HL-60 (cell line): ENCODE measurements around the gene TNIP3.

Source experiments
- DNase-seq, 2 experiments: peaks; one replicate each; pipeline ENCODE4 v3.0.0-alpha.2; 2010 to 2020; ENCODE audit warnings: low read depth in 1 of 2, low spot score in 1 of 2
- H3K27ac ChIP-seq: fragments of 250-450 bp; sonication (Bioruptor Pico); replicated peaks from 2 replicates; pipeline ENCODE4 v1.5.1; 2020; ENCODE audit warnings: mild to moderate bottlenecking, moderate library complexity
- H3K27me3 ChIP-seq: fragments of 250-450 bp; sonication (Bioruptor Pico); 2 replicates; pipeline ENCODE4 v1.5.1; 2021; ENCODE audit warnings: mild to moderate bottlenecking, moderate library complexity; ENCODE audit not compliant: insufficient read depth, poor library complexity, severe bottlenecking
- H3K4me3 ChIP-seq: replicated peaks from 2 replicates; pipeline ENCODE4 v1.5.1; 2011; ENCODE audit warnings: mild to moderate bottlenecking, control low read depth, low read length; ENCODE audit not compliant: insufficient read depth
- CTCF ChIP-seq: IDR thresholded peaks from one replicate; pipeline ENCODE4 v1.5.1; 2011; ENCODE audit warnings: low read length, control low read depth, inconsistent platforms; ENCODE audit not compliant: insufficient read depth
- GABPA ChIP-seq: IDR thresholded peaks from 2 replicates; pipeline ENCODE4 v1.6.1; 2012; ENCODE audit warnings: low read depth
- POLR2AphosphoS5 ChIP-seq: IDR thresholded peaks from 2 replicates; pipeline ENCODE4 v1.6.1; 2012; ENCODE audit warnings: low read depth
- REST ChIP-seq: IDR thresholded peaks from 2 replicates; pipeline ENCODE4 v1.6.1; 2012; ENCODE audit warnings: low read depth; ENCODE audit not compliant: insufficient replicate concordance
- SPI1 ChIP-seq: IDR thresholded peaks from 2 replicates; pipeline ENCODE4 v1.6.1; 2012; ENCODE audit warnings: low read depth, mild to moderate bottlenecking, borderline replicate concordance

Gene TNIP3

GRCh38 chr4:121108557-121108956 is 55.6 kb downstream of the TNIP3 start:
- Histone ChIP-seq H3K27me3 (no peaks in the 10 kb centered on the region), H3K27ac (no peak overlapping the region), H3K4me3 (no peak overlapping the region)
- no peak for DNase-seq
- no peak for TF ChIP-seq GABPA
- TF ChIP-seq REST = no peak

- no peak for DNase-seq
- Histone ChIP-seq H3K27ac (no peak overlapping the region), H3K4me3 (no peak overlapping the region), H3K27me3 (no peaks in the 10 kb centered on the region)
- TF ChIP-seq GABPA (no peak), REST (peak; percentile 63)
These were observed 56.6 kb downstream of the TNIP3 start for GRCh38 chr4:121107507-121107906.

GRCh38 chr4:121100093-121100775 is 63.9 kb downstream of the TNIP3 start:
- TF ChIP-seq SPI1 = no peak
- no peak for TF ChIP-seq POLR2AphosphoS5
- TF ChIP-seq CTCF = no peak
- TF ChIP-seq GABPA = no peak
- no peak for TF ChIP-seq REST
- no peak for DNase-seq
- no peak overlapping the region for H3K4me3 ChIP-seq
- H3K27ac ChIP-seq = no peak overlapping the region
- no peaks in the 10 kb centered on the region for H3K27me3 ChIP-seq

GRCh38 chr4:121098266-121098665 is 65.9 kb downstream of the TNIP3 start:
- H3K27ac ChIP-seq = no peak overlapping the region
- no peaks in the 10 kb centered on the region for H3K27me3 ChIP-seq
- no peak overlapping the region for H3K4me3 ChIP-seq
- DNase-seq = no peak
- TF ChIP-seq SPI1 (no peak), CTCF (no peak), REST (no peak), POLR2AphosphoS5 (no peak), GABPA (no peak)
